Endothelial cell of umbilical vein (primary cell): Measurements from ENCODE around the gene DENND6A. TPM values are rescaled to one million over a fixed set of nuclear protein-coding genes. Genes with fewer than 3 reads are reported as not detected.

Source experiments
- BruUV-seq: library from RNA; stranded (reverse); fragments of 400-500 nt; replicated peaks from 2 replicates; lab custom pipeline; 2021; lab: Mats Ljungman, UMichigan
- CTCF ChIA-PET: fragments of 300-600, 350-600 bp; sonication (Branson Sonifier 250); formaldehyde crosslinking; loops from one replicate; lab custom pipeline; 2021; ENCODE audit warnings: antibody characterized with exemption, inconsistent platforms; lab: Charles Lee
- POLR2A ChIA-PET: fragments of 300-600, 350-600 bp; sonication (Branson Sonifier 250); formaldehyde crosslinking; loops from one replicate; lab custom pipeline; 2021; ENCODE audit warnings: antibody characterized with exemption, inconsistent platforms; lab: Charles Lee
- DNase-seq: peaks from one replicate; pipeline ENCODE4 v3.0.0-alpha.2; 2011; ENCODE audit warnings: low read depth, low spot score
- FAIRE-seq: peaks from 2 replicates; lab custom pipeline; 2011; peaks lifted over from hg19 to GRCh38; lab: Jason Lieb, UNC
- H2AFZ ChIP-seq: 2 replicates; pipeline ENCODE4 v1.6.0; 2012; ENCODE audit warnings: low read depth, low read length, control low read depth, inconsistent platforms
- H3K27ac ChIP-seq: 2 replicates; pipeline ENCODE4 v1.5.1; 2011; ENCODE audit warnings: low read depth, mild to moderate bottlenecking, control low read depth, low read length, moderate library complexity; ENCODE audit not compliant: insufficient read depth
- H3K27me3 ChIP-seq, 2 experiments: 2 replicates each; pipeline versions ENCODE4 v1.6.0 to v1.6.1; 2011; ENCODE audit warnings: low read length in 2 of 2, mixed read lengths in 1 of 2; ENCODE audit not compliant: control insufficient read depth in 2 of 2, insufficient read depth in 2 of 2
- H3K36me3 ChIP-seq, 2 experiments: 2 replicates in 1 of 2; 3 replicates in 1 of 2; pipeline ENCODE4 v1.5.1; 2011; ENCODE audit warnings: low read length in 2 of 2, mild to moderate bottlenecking in 1 of 2, moderate library complexity in 1 of 2; ENCODE audit not compliant: control insufficient read depth in 2 of 2, insufficient read depth in 2 of 2; ENCODE audit errors: extremely low read depth in 1 of 2
- H3K4me1 ChIP-seq: 3 replicates; pipeline ENCODE4 v1.5.1; 2011; ENCODE audit warnings: mild to moderate bottlenecking, low read length; ENCODE audit not compliant: control insufficient read depth, insufficient read depth; ENCODE audit errors: extremely low read depth
- H3K4me2 ChIP-seq: 2 replicates; pipeline ENCODE4 v1.6.1; 2011; ENCODE audit warnings: low read length, control low read depth, mixed read lengths; ENCODE audit not compliant: insufficient read depth
- H3K4me3 ChIP-seq, 3 experiments: fragments of 200-600 bp in 1 of 3; sonication (generic), shearing (Covaris generic) in 1 of 3; replicated peaks in 1 of 3; 2 replicates each; pipeline ENCODE4 v1.5.1; 2011 to 2016; ENCODE audit warnings: control low read depth in 3 of 3, low read length in 3 of 3, mild to moderate bottlenecking in 2 of 3, inconsistent platforms in 1 of 3, low read depth in 1 of 3, moderate library complexity in 1 of 3; ENCODE audit not compliant: insufficient read depth in 1 of 3
- H3K79me2 ChIP-seq: 2 replicates; pipeline ENCODE4 v1.6.0; 2012; ENCODE audit warnings: low read length, inconsistent platforms; ENCODE audit not compliant: control insufficient read depth, insufficient read depth
- H3K9ac ChIP-seq: replicated peaks from 2 replicates; pipeline ENCODE3; 2011; ENCODE audit warnings: low read length, control low read depth; ENCODE audit not compliant: insufficient read depth; ENCODE audit errors: extremely low read depth
- H3K9me1 ChIP-seq: replicated peaks from 3 replicates; pipeline ENCODE4 v1.6.0; 2011; ENCODE audit warnings: mild to moderate bottlenecking, low read length; ENCODE audit not compliant: control insufficient read depth, insufficient read depth; ENCODE audit errors: extremely low read depth
- H3K9me3 ChIP-seq: replicated peaks from 2 replicates; pipeline ENCODE4 v1.5.1; 2012; ENCODE audit warnings: low read length, inconsistent platforms; ENCODE audit not compliant: control insufficient read depth, insufficient read depth
- H4K20me1 ChIP-seq: replicated peaks from 2 replicates; pipeline ENCODE3; 2011; ENCODE audit warnings: mild to moderate bottlenecking, low read length; ENCODE audit not compliant: control insufficient read depth, insufficient read depth; ENCODE audit errors: extremely low read depth
- CTCF ChIP-seq, 2 donors: IDR thresholded peaks; 1 replicate in 1 of 2; 2 replicates in 1 of 2; pipeline ENCODE4 v1.5.1; 2011; ENCODE audit warnings: low read length in 2 of 2, mild to moderate bottlenecking in 2 of 2, moderate library complexity in 2 of 2, control low read depth in 1 of 2, inconsistent platforms in 1 of 2, low read depth in 1 of 2; ENCODE audit not compliant: insufficient read depth in 1 of 2; ENCODE audit errors: extremely low read depth in 1 of 2
- EZH2 ChIP-seq: IDR thresholded peaks from 2 replicates; pipeline ENCODE4 v1.6.1; 2012; ENCODE audit warnings: borderline replicate concordance, low read depth, mild to moderate bottlenecking, moderate library complexity, low read length, inconsistent platforms; ENCODE audit not compliant: severe bottlenecking
- FOS ChIP-seq: IDR thresholded peaks from 2 replicates; pipeline ENCODE4 v1.6.1; 2011; ENCODE audit warnings: mild to moderate bottlenecking, low read length, moderate library complexity, borderline replicate concordance; ENCODE audit not compliant: insufficient read depth
- GATA2 ChIP-seq: IDR thresholded peaks from 2 replicates; pipeline ENCODE4 v1.7.0; 2011; ENCODE audit warnings: low read depth, mild to moderate bottlenecking, moderate library complexity, mixed read lengths, low read length; ENCODE audit not compliant: insufficient read length, insufficient read depth
- JUN ChIP-seq: IDR thresholded peaks from 2 replicates; pipeline ENCODE4 v1.6.1; 2011; ENCODE audit warnings: borderline replicate concordance, low read depth; ENCODE audit not compliant: insufficient read length, insufficient read depth
- MYC ChIP-seq: IDR thresholded peaks from one replicate; pipeline ENCODE4 v1.6.1; 2011; ENCODE audit warnings: mild to moderate bottlenecking, low read depth, low read length
- POLR2A ChIP-seq: IDR thresholded peaks from 2 replicates; pipeline ENCODE4 v1.6.1; 2012; ENCODE audit warnings: low read depth, mild to moderate bottlenecking, control low read depth, low read length
- POLR2AphosphoS5 ChIP-seq: IDR thresholded peaks from 2 replicates; pipeline ENCODE4 v1.6.1; 2012; ENCODE audit warnings: low read depth, mild to moderate bottlenecking, control low read depth, low read length, moderate library complexity; ENCODE audit not compliant: insufficient read depth
- dilution Hi-C: fragments of 300-500 bp; cut with MboI; formaldehyde crosslinking; loops from one replicate; pipeline ENCODE4 v1.15.0; 2019; ENCODE audit warnings: low sequenced_read_pairs; ENCODE audit not compliant: extremely low pct_ligation_motif_present
- intact Hi-C: fragments of 100-400 bp; cut with micrococcal nuclease; formaldehyde crosslinking; loops from one replicate; pipeline ENCODE4 v1.10.0; 2022
- polyA plus RNA-seq, 4 experiments: library from polyadenylated mRNA; depleted of rRNA in 3 of 4; stranded (reverse) in 3 of 4; unstranded in 1 of 4; fragments of >200 nt; gene quantifications; 2 replicates each; pipeline versions ENCODE4 v1.2.1 to v1.2.3, GENCODE V29; 2011 to 2012; ENCODE audit warnings: missing spikeins in 1 of 4
- total RNA-seq: library from RNA; stranded (reverse); gene quantifications from 2 replicates; pipeline ENCODE4 v1.2.3, GENCODE V29; 2021
- TF ChIP-seq, protein P1 (sequence below): IDR thresholded peaks from 2 replicates; pipeline ENCODE4 v1.6.1; 2011; ENCODE audit not compliant: insufficient read depth, insufficient read length

DENND6A gene
- total and polyA plus RNA-seq, 2 donors (not counting 3 experiments of a cell fraction or from before 2014, with no cell fraction given) = 12.7 to 25.0 TPM

GRCh38 chr3:57654267-57654666 lies 38.6 kb downstream of the DENND6A start:
- Histone ChIP-seq H3K9me1 (no peaks in the 10 kb centered on the region), H3K4me3 (no peak overlapping the region), H4K20me1 (no peaks in the 10 kb centered on the region), H3K4me2 (no peak overlapping the region), H3K27ac (no peak overlapping the region), H3K36me3 (peaks cover 1 to 6% of the 10 kb centered on the region in 2 experiments), H3K9ac (no peak overlapping the region), H3K9me3 (no peaks in the 10 kb centered on the region), H2AFZ (no peak overlapping the region), H3K4me1 (peaks cover 2% of the 10 kb centered on the region), H3K79me2 (no peaks in the 10 kb centered on the region), H3K27me3 (no peaks in the 10 kb centered on the region)
- POLR2A ChIA-PET = no interaction called here
- TF ChIP-seq POLR2AphosphoS5 (no peak), POLR2A (no peak), MYC (no peak)
- no TSS peak for BruUV-seq
- FAIRE-seq (no peak), DNase-seq (no peak)
- CTCF ChIA-PET = interaction anchor here (0.7 to 1.5 kb wide), 3 partner anchors 171 to 257 kb away, joined by 3 to 4 read pairs (median 3); no protein-coding TSS in a partner anchor
- intact Hi-C loops = no loop called here
- dilution Hi-C loops = no loop called here

GRCh38 chr3:57652203-57652602 lies 40.7 kb downstream of the DENND6A start:
- CTCF ChIA-PET = no interaction called here
- Histone ChIP-seq H2AFZ (no peak overlapping the region), H3K9me3 (no peaks in the 10 kb centered on the region), H3K27me3 (no peaks in the 10 kb centered on the region), H3K9ac (no peak overlapping the region), H3K9me1 (no peaks in the 10 kb centered on the region), H3K4me2 (no peak overlapping the region), H3K4me3 (no peak overlapping the region), H4K20me1 (no peaks in the 10 kb centered on the region), H3K27ac (no peak overlapping the region), H3K79me2 (no peaks in the 10 kb centered on the region), H3K4me1 (no peaks in the 10 kb centered on the region), H3K36me3 (peaks cover 1 to 6% of the 10 kb centered on the region in 2 experiments)
- dilution Hi-C loops = no loop called here
- BruUV-seq = no TSS peak
- intact Hi-C loops = no loop called here
- DNase-seq (no peak), FAIRE-seq (no peak)
- POLR2A ChIA-PET = no interaction called here
- TF ChIP-seq EZH2 = no peak
- TF ChIP-seq MYC = no peak
- no peak for TF ChIP-seq CTCF (IDR thresholded peaks at IDR 0.05; ENCODE audit: extremely low read depth in 1 of 2, insufficient read depth in 1 of 2, low read depth in 1 of 2, low read length in 2 of 2)
- no peak for TF ChIP-seq JUN
- no peak for TF ChIP-seq POLR2A
- TF ChIP-seq POLR2AphosphoS5 = no peak
- no peak for TF ChIP-seq GATA2
- no peak for TF ChIP-seq FOS
- TF ChIP-seq, protein P1, sequence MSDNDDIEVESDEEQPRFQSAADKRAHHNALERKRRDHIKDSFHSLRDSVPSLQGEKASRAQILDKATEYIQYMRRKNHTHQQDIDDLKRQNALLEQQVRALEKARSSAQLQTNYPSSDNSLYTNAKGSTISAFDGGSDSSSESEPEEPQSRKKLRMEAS = no peak
